ENCODE measurements around the gene CCDC159. TPM values are rescaled to one million over a fixed set of nuclear protein-coding genes. Genes with fewer than 3 reads are reported as not detected.
A peak's percentile ranks its signal among the peaks of the same experiment; 100 is the strongest.

CCDC159 gene
- total and polyA plus RNA-seq, 4 donors, result 6.3 to 25.2 (median 16.5) TPM

- TF ChIP-seq EGR1 (IDR thresholded peaks at IDR 0.05; ENCODE audit: low read depth in 2 of 2), result no peak
- peak; percentile 32 for TF ChIP-seq ZBTB33 (IDR thresholded peaks at IDR 0.05)
- TF ChIP-seq HNF4G (IDR thresholded peaks at IDR 0.05), result no peak
- TF ChIP-seq FOXA2 (IDR thresholded peaks at IDR 0.05), result no peak
- TF ChIP-seq NR2F2 (IDR thresholded peaks at IDR 0.05), result no peak
- TF ChIP-seq MAX (IDR thresholded peaks at IDR 0.05), result no peak
- TF ChIP-seq TAF1 (conservative IDR thresholded peaks at IDR 0.05), result peak; percentile 29
- no peak for TF ChIP-seq ATF3 (IDR thresholded peaks at IDR 0.05)
- TF ChIP-seq FOXA1 (IDR thresholded peaks at IDR 0.05), result no peak
- TF ChIP-seq SP1 (IDR thresholded peaks at IDR 0.05), result peak; percentile 94
- TF ChIP-seq GABPA (IDR thresholded peaks at IDR 0.05 in 1 of 2, conservative IDR thresholded peaks at IDR 0.05 in 1 of 2), result peak; percentile 42 to 83
- no peak for TF ChIP-seq CTCF (IDR thresholded peaks at IDR 0.05; ENCODE audit: low read depth, low read length, missing input control)
- TF ChIP-seq JUND (IDR thresholded peaks at IDR 0.05), result no peak
- TF ChIP-seq HNF4A (conservative IDR thresholded peaks at IDR 0.05), result no peak
- peak in 1 of 2 donors; percentile 43 for TF ChIP-seq RXRA (IDR thresholded peaks at IDR 0.05)
- peak; percentile 92 for TF ChIP-seq YY1 (IDR thresholded peaks at IDR 0.05)
- no peak for TF ChIP-seq RAD21 (IDR thresholded peaks at IDR 0.05)
- TF ChIP-seq REST (IDR thresholded peaks at IDR 0.05), result no peak
- peaks cover 4 to 34% (median 19%) of the 10 kb centered on the region in 4 donors for H3K4me1 ChIP-seq (ENCODE audit: control insufficient read depth in 4 of 4, insufficient read depth in 4 of 4, low read length in 3 of 4)
- peak within 1 kb of the TSS; percentile 97 to 98 for H3K27ac ChIP-seq (ENCODE audit: low read depth in 1 of 2, low read length in 2 of 2)
- H3K4me3 ChIP-seq (ENCODE audit: low read depth in 1 of 3, low read length in 3 of 3), result peak within 1 kb of the TSS; percentile 59 to 84 (median 79)
- DNase-seq (ENCODE audit: low spot score), result peak; percentile 97
- H3K9ac ChIP-seq (ENCODE audit: low read depth in 1 of 2, low read length in 2 of 2), result peak within 1 kb of the TSS; percentile 86 to 90
- H3K27me3 ChIP-seq (ENCODE audit: control insufficient read depth in 4 of 4, insufficient read depth in 4 of 4, low read length in 3 of 4), result no peaks in the 10 kb centered on the region
- peaks cover 0 to 6% (median under 1%) of the 10 kb centered on the region in 4 donors for H3K36me3 ChIP-seq (ENCODE audit: control insufficient read depth in 4 of 4, insufficient read depth in 3 of 4, low read depth in 1 of 4, low read length in 3 of 4)
- H3K9me3 ChIP-seq (ENCODE audit: control insufficient read depth in 4 of 4, low read length in 3 of 4), result no peaks in the 10 kb centered on the region
- under 1% methylated on average over 44 of the region's 44 CpGs for WGBS
Measured at GRCh38 chr19:11374433-11375142, 28.3 kb downstream of the CCDC159 start, which contains the start of gene SWSAP1. Gene SWSAP1 (plus strand): TSS chr19:11374666. CDS start chr19:11374681, 15 bp downstream.
